Astrocyte (in vitro differentiated cells and primary cell): Measurements from ENCODE around the gene IL10RA. TPM values are rescaled to one million over a fixed set of nuclear protein-coding genes. Genes with fewer than 3 reads are reported as not detected.

Experiments
- DNase-seq: peaks from one replicate; pipeline ENCODE4 v3.0.0-alpha.2; 2010; ENCODE audit warnings: low read depth
- FAIRE-seq: peaks from 2 replicates; lab custom pipeline; 2011; peaks lifted over from hg19 to GRCh38; lab: Jason Lieb, UNC
- H2AFZ ChIP-seq: 2 replicates; pipeline ENCODE4 v1.6.0; 2012; ENCODE audit warnings: low read depth, low read length, inconsistent platforms
- H3K27ac ChIP-seq: 2 replicates; pipeline ENCODE4 v1.5.1; 2011; ENCODE audit warnings: low read depth, low read length, inconsistent platforms
- H3K27me3 ChIP-seq: 2 replicates; pipeline ENCODE4 v1.6.0; 2011; ENCODE audit warnings: low read length, inconsistent platforms; ENCODE audit not compliant: insufficient read depth
- H3K36me3 ChIP-seq: 2 replicates; pipeline ENCODE4 v1.5.1; 2011; ENCODE audit warnings: low read length, inconsistent platforms; ENCODE audit not compliant: insufficient read depth
- H3K4me1 ChIP-seq: 2 replicates; pipeline ENCODE4 v1.5.1; 2011; ENCODE audit warnings: low read length, inconsistent platforms; ENCODE audit not compliant: insufficient read depth
- H3K4me2 ChIP-seq: 2 replicates; pipeline ENCODE4 v1.6.0; 2012; ENCODE audit warnings: low read length, inconsistent platforms
- H3K4me3 ChIP-seq: 2 replicates; pipeline ENCODE4 v1.5.1; 2011; ENCODE audit warnings: low read depth, mild to moderate bottlenecking, low read length, inconsistent platforms; ENCODE audit not compliant: insufficient read depth
- H3K79me2 ChIP-seq: 2 replicates; pipeline ENCODE4 v1.6.0; 2012; ENCODE audit warnings: mild to moderate bottlenecking, low read length, inconsistent platforms; ENCODE audit not compliant: insufficient read depth
- H3K9ac ChIP-seq: 2 replicates; pipeline ENCODE4 v1.6.0; 2012; ENCODE audit warnings: mild to moderate bottlenecking, low read length, inconsistent platforms
- H3K9me3 ChIP-seq: 2 replicates; pipeline ENCODE4 v1.5.1; 2012; ENCODE audit warnings: low read depth, mild to moderate bottlenecking, low read length, inconsistent platforms; ENCODE audit not compliant: insufficient read depth
- H4K20me1 ChIP-seq: 2 replicates; pipeline ENCODE4 v1.6.0; 2012; ENCODE audit warnings: low read length, inconsistent platforms; ENCODE audit not compliant: insufficient read depth
- H3K27ac Mint-ChIP-seq: one replicate; pipeline ENCODE4 v1.8.0; 2021; ENCODE audit warnings: mild to moderate bottlenecking, mixed read lengths; ENCODE audit not compliant: unreplicated experiment
- H3K27me3 Mint-ChIP-seq: one replicate; pipeline ENCODE4 v1.8.0; 2021; ENCODE audit warnings: low read depth, mixed read lengths; ENCODE audit not compliant: unreplicated experiment
- H3K36me3 Mint-ChIP-seq: one replicate; pipeline ENCODE4 v1.8.0; 2021; ENCODE audit warnings: low read depth, mixed read lengths; ENCODE audit not compliant: unreplicated experiment
- H3K4me1 Mint-ChIP-seq: one replicate; pipeline ENCODE4 v1.8.0; 2021; ENCODE audit warnings: low read depth, mixed read lengths; ENCODE audit not compliant: unreplicated experiment
- H3K4me3 Mint-ChIP-seq: one replicate; pipeline ENCODE4 v1.8.0; 2021; ENCODE audit warnings: mild to moderate bottlenecking, moderate library complexity, mixed read lengths; ENCODE audit not compliant: unreplicated experiment
- H3K9me3 Mint-ChIP-seq: one replicate; pipeline ENCODE4 v1.8.0; 2021; ENCODE audit warnings: mild to moderate bottlenecking, mixed read lengths; ENCODE audit not compliant: unreplicated experiment
- CTCF ChIP-seq: IDR thresholded peaks from 2 replicates; pipeline ENCODE4 v1.5.1; 2011; ENCODE audit warnings: low read depth, mild to moderate bottlenecking, inconsistent platforms, low read length, moderate library complexity; ENCODE audit not compliant: insufficient read depth
- EZH2 ChIP-seq: IDR thresholded peaks from 2 replicates; pipeline ENCODE4 v1.6.1; 2012; ENCODE audit warnings: mild to moderate bottlenecking, low read length, inconsistent platforms; ENCODE audit not compliant: insufficient read depth
- total RNA-seq: library from RNA; stranded (reverse); gene quantifications from 2 replicates; pipeline ENCODE4 v1.2.1, GENCODE V29; 2021

Gene IL10RA
- total RNA-seq, 1 donor from 2014 or later = 0.73 TPM

- H3K4me3 Mint-ChIP-seq = no peak overlapping the region
- H3K27me3 ChIP-seq = peaks cover 15% of the 10 kb centered on the region
- peaks cover 37% of the 10 kb centered on the region for H3K27me3 Mint-ChIP-seq
- no peaks in the 10 kb centered on the region for H3K9me3 ChIP-seq
- no peaks in the 10 kb centered on the region for H3K4me1 ChIP-seq
- H4K20me1 ChIP-seq = no peaks in the 10 kb centered on the region
- H3K79me2 ChIP-seq = no peaks in the 10 kb centered on the region
- H3K27ac Mint-ChIP-seq = no peak overlapping the region
- H3K9ac ChIP-seq = no peak overlapping the region
- FAIRE-seq = no peak
- no peaks in the 10 kb centered on the region for H3K36me3 ChIP-seq
- no peak overlapping the region for H3K4me2 ChIP-seq
- TF ChIP-seq EZH2 (no peak), CTCF (no peak)
- H3K4me1 Mint-ChIP-seq = peaks cover 3% of the 10 kb centered on the region
- H3K36me3 Mint-ChIP-seq = no peaks in the 10 kb centered on the region
- no peak for DNase-seq
- H3K9me3 Mint-ChIP-seq = no peaks in the 10 kb centered on the region
- no peak overlapping the region for H3K27ac ChIP-seq
- no peak overlapping the region for H2AFZ ChIP-seq
- H3K4me3 ChIP-seq = no peak overlapping the region
Observed at GRCh38 chr11:117949062-117949461, 37.1 kb upstream of the IL10RA start.

GRCh38 chr11:117950301-117950700, 35.9 kb upstream of the IL10RA start:
- no peak for DNase-seq
- Mint-ChIP-seq H3K36me3 (no peaks in the 10 kb centered on the region), H3K27me3 (peaks cover 32% of the 10 kb centered on the region), H3K4me1 (peaks cover 3% of the 10 kb centered on the region), H3K27ac (peak overlapping the region; percentile 47), H3K9me3 (no peaks in the 10 kb centered on the region), H3K4me3 (no peak overlapping the region)
- TF ChIP-seq CTCF (peak; percentile 6), EZH2 (no peak)
- Histone ChIP-seq H4K20me1 (no peaks in the 10 kb centered on the region), H3K4me3 (no peak overlapping the region), H3K27ac (no peak overlapping the region), H3K4me1 (no peaks in the 10 kb centered on the region), H3K9ac (no peak overlapping the region), H3K9me3 (no peaks in the 10 kb centered on the region), H3K79me2 (no peaks in the 10 kb centered on the region), H3K36me3 (no peaks in the 10 kb centered on the region), H3K4me2 (no peak overlapping the region), H3K27me3 (peaks cover 15% of the 10 kb centered on the region), H2AFZ (no peak overlapping the region)
- FAIRE-seq = no peak

GRCh38 chr11:117950993-117951961, 34.9 kb upstream of the IL10RA start:
- Mint-ChIP-seq H3K27ac (no peak overlapping the region), H3K9me3 (no peaks in the 10 kb centered on the region), H3K27me3 (peaks cover 32% of the 10 kb centered on the region), H3K4me3 (no peak overlapping the region), H3K4me1 (peaks cover 3% of the 10 kb centered on the region), H3K36me3 (no peaks in the 10 kb centered on the region)
- Histone ChIP-seq H3K79me2 (no peaks in the 10 kb centered on the region), H3K36me3 (no peaks in the 10 kb centered on the region), H2AFZ (no peak overlapping the region), H3K4me3 (no peak overlapping the region), H3K9ac (no peak overlapping the region), H4K20me1 (no peaks in the 10 kb centered on the region), H3K9me3 (no peaks in the 10 kb centered on the region), H3K27me3 (peaks cover 17% of the 10 kb centered on the region), H3K27ac (no peak overlapping the region), H3K4me1 (no peaks in the 10 kb centered on the region), H3K4me2 (no peak overlapping the region)
- TF ChIP-seq EZH2 (no peak), CTCF (no peak)
- no peak for FAIRE-seq
- DNase-seq = no peak
